ENCODE data around the gene MCTP2.

Gene MCTP2

DNA sequence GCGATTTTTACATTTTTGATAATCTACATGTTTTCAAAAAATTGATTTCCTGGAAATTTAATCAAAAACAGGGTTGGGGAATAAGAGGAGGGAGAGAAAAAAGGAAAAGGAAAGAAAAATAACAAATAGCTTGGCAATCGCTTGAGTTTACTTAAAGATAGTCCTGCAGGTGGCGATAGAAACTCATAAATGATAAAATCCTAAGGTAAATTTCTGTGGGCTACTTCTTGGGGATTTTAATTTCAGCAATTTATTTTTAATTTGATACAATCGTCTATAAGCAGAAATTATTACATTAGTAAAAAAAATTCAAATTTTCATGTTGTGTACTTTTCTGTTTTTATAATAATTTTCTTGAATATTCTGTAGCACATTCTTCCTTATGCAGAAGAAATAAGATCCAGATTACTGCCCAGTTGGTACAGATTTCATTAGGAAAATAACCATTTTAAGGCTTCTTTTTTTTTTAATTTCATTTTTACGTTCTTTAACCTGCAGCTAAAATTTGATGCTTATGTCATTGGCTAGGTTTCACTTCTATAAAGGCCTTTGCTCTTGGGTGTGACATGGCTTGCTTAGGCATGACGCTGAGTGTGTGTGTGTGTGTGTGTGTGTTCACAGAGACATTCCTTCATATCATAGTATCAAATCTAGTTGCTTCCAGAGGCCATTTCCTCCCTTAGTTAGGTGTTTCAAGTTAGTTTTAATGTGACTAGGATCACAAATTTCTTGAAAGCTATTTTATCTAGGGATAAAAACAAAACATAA lies 181.8 kb downstream of the MCTP2 start:
- DNase-seq (ENCODE audit: low spot score) = peak; percentile 12
- TF ChIP-seq, protein P1, sequence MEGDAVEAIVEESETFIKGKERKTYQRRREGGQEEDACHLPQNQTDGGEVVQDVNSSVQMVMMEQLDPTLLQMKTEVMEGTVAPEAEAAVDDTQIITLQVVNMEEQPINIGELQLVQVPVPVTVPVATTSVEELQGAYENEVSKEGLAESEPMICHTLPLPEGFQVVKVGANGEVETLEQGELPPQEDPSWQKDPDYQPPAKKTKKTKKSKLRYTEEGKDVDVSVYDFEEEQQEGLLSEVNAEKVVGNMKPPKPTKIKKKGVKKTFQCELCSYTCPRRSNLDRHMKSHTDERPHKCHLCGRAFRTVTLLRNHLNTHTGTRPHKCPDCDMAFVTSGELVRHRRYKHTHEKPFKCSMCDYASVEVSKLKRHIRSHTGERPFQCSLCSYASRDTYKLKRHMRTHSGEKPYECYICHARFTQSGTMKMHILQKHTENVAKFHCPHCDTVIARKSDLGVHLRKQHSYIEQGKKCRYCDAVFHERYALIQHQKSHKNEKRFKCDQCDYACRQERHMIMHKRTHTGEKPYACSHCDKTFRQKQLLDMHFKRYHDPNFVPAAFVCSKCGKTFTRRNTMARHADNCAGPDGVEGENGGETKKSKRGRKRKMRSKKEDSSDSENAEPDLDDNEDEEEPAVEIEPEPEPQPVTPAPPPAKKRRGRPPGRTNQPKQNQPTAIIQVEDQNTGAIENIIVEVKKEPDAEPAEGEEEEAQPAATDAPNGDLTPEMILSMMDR (IDR thresholded peaks at IDR 0.05; ENCODE audit: extremely low read depth, missing control alignments) = peak; percentile 17

DNA sequence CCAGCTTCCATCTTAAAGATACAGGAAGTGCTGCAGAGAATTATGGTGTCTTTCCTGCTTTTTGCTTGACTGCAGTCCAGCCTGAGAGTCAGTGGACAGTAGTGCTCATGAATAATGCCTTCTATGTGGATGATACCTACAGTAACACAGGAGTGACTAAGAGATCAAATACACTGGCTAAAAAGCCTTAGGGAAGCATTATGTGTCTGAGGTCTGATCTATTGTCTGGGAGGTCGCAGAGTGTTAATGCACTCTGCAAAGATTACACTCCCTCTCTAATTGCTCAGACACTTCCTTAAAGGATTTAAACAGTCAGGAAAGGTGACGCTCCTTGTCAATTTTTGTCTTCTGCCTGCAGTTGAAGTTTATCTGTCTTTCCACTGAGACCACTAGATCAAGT lies 183.6 kb downstream of the MCTP2 start:
- DNase-seq (ENCODE audit: low spot score) = no peak

DNA sequence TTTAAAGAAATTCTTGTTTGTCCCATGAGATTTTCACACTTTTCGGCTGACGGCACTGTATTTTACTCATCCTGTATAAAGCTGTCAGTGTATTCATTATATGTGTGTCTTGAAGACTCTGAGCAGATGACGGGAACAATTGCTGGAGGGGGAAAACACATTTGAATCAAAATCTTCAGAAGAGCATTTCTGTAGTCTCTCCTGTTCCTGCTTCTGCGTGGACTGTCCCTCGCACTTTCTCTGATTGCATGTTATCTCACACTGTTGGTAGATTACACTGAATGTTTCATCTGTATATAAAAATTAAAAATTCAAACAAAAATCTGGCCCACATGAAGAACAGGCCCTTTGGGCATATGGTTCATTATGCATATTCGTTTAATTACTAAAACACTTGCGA lies 184.9 kb downstream of the MCTP2 start:
- TF ChIP-seq, protein P1 (IDR thresholded peaks at IDR 0.05; ENCODE audit: extremely low read depth, missing control alignments) = no peak
- no peak for DNase-seq (ENCODE audit: low spot score)

More for the DNA sequence above, 183.6 kb downstream of the MCTP2 start:
- TF ChIP-seq, protein P1 (IDR thresholded peaks at IDR 0.05; ENCODE audit: extremely low read depth, missing control alignments) = no peak

DNA sequence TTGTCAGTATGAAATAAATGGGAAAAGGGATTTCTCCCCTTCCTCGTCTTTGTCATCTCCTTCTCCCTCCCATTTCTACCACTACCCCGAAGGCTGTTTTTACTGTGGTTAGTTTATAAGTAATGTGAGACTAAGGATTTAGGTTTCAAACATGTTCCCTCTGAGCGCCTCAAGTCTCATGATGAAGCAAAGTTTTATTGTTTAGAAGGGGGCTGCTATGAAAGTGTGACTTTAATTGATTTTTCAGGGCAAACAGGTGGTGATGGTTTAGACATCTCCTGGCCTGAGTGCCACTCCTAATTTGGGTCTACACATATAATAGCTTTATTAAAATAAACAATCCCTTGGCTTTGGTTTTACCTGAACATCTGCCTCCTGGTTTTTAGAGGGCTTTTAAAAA lies 185.5 kb downstream of the MCTP2 start:
- TF ChIP-seq, protein P1 (IDR thresholded peaks at IDR 0.05; ENCODE audit: extremely low read depth, missing control alignments) = no peak
- DNase-seq (ENCODE audit: low spot score) = no peak

DNA sequence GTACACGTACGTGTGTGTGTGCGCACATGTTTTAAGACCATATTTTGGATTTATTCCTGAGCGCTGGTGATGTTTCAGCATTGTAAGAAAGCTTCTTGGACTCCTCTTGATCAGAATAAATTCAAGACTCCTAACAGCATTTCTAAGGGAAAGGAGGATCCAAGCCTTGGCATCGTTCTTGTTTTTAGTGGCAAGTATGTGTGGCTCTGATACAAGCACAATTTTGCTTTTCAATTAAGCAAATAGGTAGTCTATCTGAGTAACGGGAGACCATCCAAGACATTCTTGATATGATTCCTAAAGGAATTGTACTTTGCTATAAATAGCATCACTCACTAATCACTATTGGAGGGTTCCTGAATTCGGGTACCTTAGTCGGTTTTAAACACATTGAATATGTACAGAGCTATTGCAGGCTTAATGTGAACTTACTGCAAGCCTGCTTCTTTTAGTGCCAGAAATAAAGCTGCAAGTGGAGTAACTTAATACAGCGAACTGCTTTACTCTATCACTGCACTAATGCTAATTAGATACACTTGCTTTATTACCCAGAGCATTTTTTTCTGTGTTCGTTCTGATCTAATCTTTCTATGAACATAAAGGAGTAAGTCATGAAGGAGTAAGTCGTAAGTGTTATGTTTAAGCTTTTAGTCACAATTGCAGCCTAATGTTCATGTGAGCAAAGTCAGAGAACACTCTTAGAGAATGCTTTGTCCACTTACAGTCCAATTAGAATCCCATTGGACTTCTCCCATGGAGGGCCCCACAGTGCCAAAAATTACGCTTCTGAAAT lies 186.3 kb downstream of the MCTP2 start:
- DNase-seq (ENCODE audit: low spot score) = no peak
- TF ChIP-seq, protein P1 (IDR thresholded peaks at IDR 0.05; ENCODE audit: extremely low read depth, missing control alignments) = no peak

DNA sequence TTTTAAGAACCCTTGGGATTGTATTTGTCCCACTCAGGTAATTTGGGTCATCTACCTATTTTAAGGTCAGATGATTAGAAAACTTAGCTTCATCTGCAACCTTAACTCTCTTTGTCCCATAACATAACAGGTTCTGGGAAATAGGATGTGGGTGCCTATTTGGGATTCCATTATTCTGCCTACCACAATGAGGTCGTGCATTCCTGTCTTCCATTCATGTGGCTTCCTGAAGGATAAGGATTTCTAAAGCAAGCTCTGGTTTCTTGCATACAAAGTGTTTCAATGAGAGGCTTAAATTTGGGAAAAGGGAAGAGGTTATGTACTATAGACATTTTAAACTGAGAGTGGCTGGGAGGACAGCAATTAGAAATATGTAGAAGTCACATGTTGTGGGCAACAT lies 190.3 kb downstream of the MCTP2 start:
- TF ChIP-seq, protein P1 (IDR thresholded peaks at IDR 0.05; ENCODE audit: extremely low read depth, missing control alignments) = no peak
- DNase-seq (ENCODE audit: low spot score) = no peak

DNA sequence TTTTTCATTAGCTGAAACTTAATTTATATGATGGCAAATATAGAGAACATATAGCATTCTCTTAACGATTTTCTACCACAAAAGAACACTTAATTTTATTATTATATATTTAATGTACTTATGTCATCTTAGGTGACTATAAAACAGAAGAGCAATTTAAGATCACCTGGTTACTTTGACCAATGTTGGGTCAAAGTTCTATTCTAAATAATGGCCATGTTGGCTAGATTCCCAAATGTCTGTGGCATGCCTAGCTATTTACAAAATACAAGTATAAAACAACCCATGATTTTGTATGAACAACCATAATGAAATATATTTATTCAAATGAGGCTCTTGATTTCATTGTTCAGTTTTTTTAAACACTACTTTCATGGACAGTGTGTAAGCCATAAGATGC lies 200.9 kb downstream of the MCTP2 start:
- DNase-seq (ENCODE audit: low spot score) = no peak
- TF ChIP-seq, protein P1 (IDR thresholded peaks at IDR 0.05; ENCODE audit: extremely low read depth, missing control alignments) = no peak
